ENCODE results near the gene APOA1. TPM values are rescaled to one million over a fixed set of nuclear protein-coding genes. Genes with fewer than 3 reads are reported as not detected.

APOA1 gene
- total RNA-seq, 2 donors from 2014 or later = not detected

GRCh38 chr11:116825854-116826750, 11.3 kb downstream of the APOA1 start:
- ATAC-seq (ENCODE audit: insufficient number of reproducible peaks, low FRiP score, low read depth) = no peak
- no peak overlapping the region for H3K27ac ChIP-seq
- H3K27me3 ChIP-seq (replicated peaks; ENCODE audit: insufficient read depth) = no peaks in the 10 kb centered on the region
- DNase-seq (ENCODE audit: low spot score) = no peak
- TF ChIP-seq CTCF (IDR thresholded peaks at IDR 0.05) = no peak
- no peaks in the 10 kb centered on the region for H3K36me3 ChIP-seq
- no peak overlapping the region for H3K4me3 ChIP-seq
- H3K4me1 ChIP-seq (ENCODE audit: control insufficient read depth in 1 of 2, low read depth in 2 of 2) = no peaks in the 10 kb centered on the region
- H3K9me3 ChIP-seq = no peaks in the 10 kb centered on the region

GRCh38 chr11:116825434-116825833, 12.0 kb downstream of the APOA1 start:
- TF ChIP-seq CTCF (IDR thresholded peaks at IDR 0.05) = no peak
- no peaks in the 10 kb centered on the region for H3K27me3 ChIP-seq (replicated peaks; ENCODE audit: insufficient read depth)
- H3K36me3 ChIP-seq = no peaks in the 10 kb centered on the region
- no peaks in the 10 kb centered on the region for H3K9me3 ChIP-seq
- no peaks in the 10 kb centered on the region for H3K4me1 ChIP-seq (ENCODE audit: control insufficient read depth in 1 of 2, low read depth in 2 of 2)
- H3K27ac ChIP-seq = no peak overlapping the region
- ATAC-seq (ENCODE audit: insufficient number of reproducible peaks, low FRiP score, low read depth) (no peak), DNase-seq (ENCODE audit: low spot score) (no peak)
- H3K4me3 ChIP-seq = no peak overlapping the region

GRCh38 chr11:116823031-116823843, 14.2 kb downstream of the APOA1 start, which contains the start of gene APOA4:
Gene APOA4, minus strand, starts transcription at chr11:116823304. Its CDS starts 113 bp downstream, at chr11:116823191.
- TF ChIP-seq CTCF (IDR thresholded peaks at IDR 0.05) = no peak

GRCh38 chr11:116822575-116822974, 14.8 kb downstream of the APOA1 start:
- TF ChIP-seq CTCF (IDR thresholded peaks at IDR 0.05) = no peak
- H3K4me1 ChIP-seq (ENCODE audit: control insufficient read depth in 1 of 2, low read depth in 2 of 2) = no peaks in the 10 kb centered on the region
- ATAC-seq (ENCODE audit: insufficient number of reproducible peaks, low FRiP score, low read depth) (no peak), DNase-seq (ENCODE audit: low spot score) (no peak)
- no peak overlapping the region for H3K27ac ChIP-seq
- no peaks in the 10 kb centered on the region for H3K9me3 ChIP-seq
- no peak overlapping the region for H3K4me3 ChIP-seq
- H3K36me3 ChIP-seq = no peaks in the 10 kb centered on the region
- no peaks in the 10 kb centered on the region for H3K27me3 ChIP-seq (replicated peaks; ENCODE audit: insufficient read depth)

More at GRCh38 chr11:116823031-116823843, 14.2 kb downstream of the APOA1 start, which contains the start of gene APOA4:
- no peak for DNase-seq (ENCODE audit: low spot score)
- no peaks in the 10 kb centered on the region for H3K36me3 ChIP-seq
- H3K4me1 ChIP-seq (ENCODE audit: control insufficient read depth in 1 of 2, low read depth in 2 of 2) = no peaks in the 10 kb centered on the region
- no peaks in the 10 kb centered on the region for H3K9me3 ChIP-seq
- ATAC-seq (ENCODE audit: insufficient number of reproducible peaks, low FRiP score, low read depth) = no peak
- H3K4me3 ChIP-seq = no peak within 1 kb of the TSS
- no peak within 1 kb of the TSS for H3K27ac ChIP-seq
- no peaks in the 10 kb centered on the region for H3K27me3 ChIP-seq (replicated peaks; ENCODE audit: insufficient read depth)
